Measurements from ENCODE around the gene GOLIM4.

Gene GOLIM4

DNA sequence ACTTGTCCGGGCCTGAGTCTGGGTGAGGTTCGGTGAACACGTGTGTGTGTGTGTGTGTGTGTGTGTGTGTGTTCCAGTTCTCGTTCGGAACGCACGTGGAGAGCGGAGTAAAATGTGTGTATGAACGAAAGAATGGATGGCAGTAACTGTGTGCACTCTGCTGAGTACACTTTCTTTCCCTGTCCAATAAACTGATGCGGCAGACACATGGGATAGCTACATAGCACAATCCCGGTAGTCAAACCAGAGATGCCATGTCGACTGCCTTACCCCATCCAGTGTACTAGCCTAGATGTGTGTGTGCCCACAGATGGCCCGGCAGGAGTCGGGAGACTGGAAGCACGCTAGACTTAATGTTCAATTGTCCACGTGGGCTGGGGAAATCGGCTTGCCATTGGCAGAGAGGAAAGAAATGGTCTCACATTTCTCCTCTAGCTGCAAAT lies 507 bp upstream of the GOLIM4 start:
- Histone ChIP-seq H3K27ac (peak overlapping the region; percentile 94 to 98), H3K4me3 (peak overlapping the region; percentile 86)
- DNase-seq (ENCODE audit: low spot score) = no peak
- TF ChIP-seq CTCF (IDR thresholded peaks at IDR 0.05) = no peak

- peak overlapping the region; percentile 94 to 98 for H3K27ac ChIP-seq
- no peak for TF ChIP-seq CTCF (IDR thresholded peaks at IDR 0.05)
- peak overlapping the region; percentile 86 for H3K4me3 ChIP-seq
- DNase-seq (ENCODE audit: low spot score) = peak; percentile 80
These were observed 680 bp downstream of the GOLIM4 start for GRCh38 chr3:168094877-168095610.

DNA sequence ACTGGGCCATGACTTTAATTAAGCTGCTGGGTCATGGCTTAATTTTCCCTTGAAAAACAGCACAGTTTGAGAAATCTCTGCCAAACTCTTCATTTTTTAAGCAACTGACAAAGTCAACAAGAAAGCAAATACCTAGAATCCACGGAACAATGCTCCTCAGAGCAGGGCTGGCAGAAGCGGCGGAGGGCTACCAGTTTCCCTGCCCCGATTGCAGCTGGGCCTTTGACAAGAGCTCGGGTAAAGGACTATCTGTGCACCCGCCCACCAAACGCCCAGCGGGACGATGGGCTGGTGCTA lies 1.2 kb downstream of the GOLIM4 start:
- Histone ChIP-seq H3K27ac (peak overlapping the region; percentile 94 to 98), H3K4me3 (peak overlapping the region; percentile 86)
- peak; percentile 81 for DNase-seq (ENCODE audit: low spot score)
- no peak for TF ChIP-seq CTCF (IDR thresholded peaks at IDR 0.05)

DNA sequence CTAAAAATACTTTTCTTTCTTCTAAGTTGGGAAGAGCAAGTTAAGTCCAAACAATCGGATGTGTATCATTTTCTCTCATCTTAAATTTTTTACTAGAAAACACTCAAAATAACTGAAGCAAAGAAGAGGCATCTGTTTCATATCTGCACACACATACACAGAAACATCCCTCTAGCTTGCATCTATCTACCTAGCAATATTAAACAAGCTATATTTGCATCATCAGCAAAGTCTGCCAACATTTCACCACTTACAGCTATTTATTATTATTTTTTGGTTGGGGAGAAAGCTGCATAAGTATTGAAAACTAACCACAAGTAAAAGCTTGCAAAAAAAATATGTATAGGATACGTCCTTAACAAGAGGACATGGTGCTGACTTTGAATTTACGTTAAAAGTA lies 1.9 kb downstream of the GOLIM4 start:
- DNase-seq (ENCODE audit: low spot score) = no peak
- TF ChIP-seq CTCF (IDR thresholded peaks at IDR 0.05) = no peak
- Histone ChIP-seq H3K27ac (peak overlapping the region; percentile 48 to 94), H3K4me3 (peak overlapping the region; percentile 86)

DNA sequence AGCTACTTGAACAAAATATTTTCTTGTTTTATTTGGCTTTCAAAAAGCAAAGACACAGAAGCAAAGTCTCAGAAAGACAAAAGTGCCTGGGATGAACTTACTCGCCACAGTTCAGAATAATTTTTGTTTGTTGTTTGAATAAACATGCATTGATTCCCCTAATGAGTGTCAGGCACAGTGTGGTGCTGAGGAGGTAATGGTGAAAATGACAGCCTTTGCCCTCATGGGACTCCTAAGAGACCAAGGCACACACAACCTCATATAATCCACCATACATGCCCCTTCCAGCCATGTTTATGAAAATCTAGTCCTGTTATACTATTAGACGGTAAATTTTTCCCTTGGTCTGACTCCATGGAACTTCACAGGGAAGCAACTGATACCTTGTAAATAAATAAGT lies 2.5 kb downstream of the GOLIM4 start:
- Histone ChIP-seq H3K4me3 (peak overlapping the region; percentile 86), H3K27ac (peak overlapping the region; percentile 37 to 48)
- no peak for DNase-seq (ENCODE audit: low spot score)
- TF ChIP-seq CTCF (IDR thresholded peaks at IDR 0.05) = no peak

- no peak overlapping the region for H3K4me3 ChIP-seq
- H3K27ac ChIP-seq = no peak overlapping the region
- no peak for DNase-seq (ENCODE audit: low spot score)
- no peak for TF ChIP-seq CTCF (IDR thresholded peaks at IDR 0.05)
These were observed 3.8 kb downstream of the GOLIM4 start for GRCh38 chr3:168091941-168092340.

- no peak for TF ChIP-seq CTCF (IDR thresholded peaks at IDR 0.05)
- no peak for DNase-seq (ENCODE audit: low spot score)
- H3K4me3 ChIP-seq = no peak overlapping the region
- no peak overlapping the region for H3K27ac ChIP-seq
These were observed 4.3 kb downstream of the GOLIM4 start for GRCh38 chr3:168091302-168091858.

Measured in coronary artery (tissue), 2 donors.